ENCODE data around the gene TCHHL1. TPM values are rescaled to one million over a fixed set of nuclear protein-coding genes. Genes with fewer than 3 reads are reported as not detected.

The TCHHL1 gene
- total and polyA plus RNA-seq, 2 of the 8 experiments (the other 6 are each of a cell fraction or from before 2014, with no cell fraction given), result not detected

- no peak overlapping the region for H2BK12ac ChIP-seq (ENCODE audit: low read depth, low read length)
- no peak for FAIRE-seq
- H2AFZ ChIP-seq (ENCODE audit: low read length), result no peak overlapping the region
- H4K5ac ChIP-seq (ENCODE audit: insufficient read length, low read depth, low read length), result no peak overlapping the region
- H3K4me2 ChIP-seq (ENCODE audit: insufficient read depth in 1 of 2, low read depth in 2 of 2, low read length in 2 of 2), result peak overlapping the region; percentile 27 to 35; a peak in 3 of 4 replicates
- H3K4ac ChIP-seq (replicated peaks; ENCODE audit: insufficient read length, low read depth, low read length), result no peak overlapping the region
- no peak overlapping the region for H3K14ac ChIP-seq (ENCODE audit: insufficient read length)
- no peaks in the 10 kb centered on the region; the same call in 1 of the 2 replicates for H3K23me2 ChIP-seq (ENCODE audit: low read depth, low read length)
- H3K56ac ChIP-seq (replicated peaks; ENCODE audit: insufficient read length, low read depth, low read length), result no peak overlapping the region
- H4K91ac ChIP-seq (replicated peaks; ENCODE audit: insufficient read length, low read length), result no peak overlapping the region
- H3K4me3 ChIP-seq (ENCODE audit: extremely low read depth in 1 of 4, insufficient read depth in 2 of 4, low read depth in 3 of 4, low read length in 4 of 4), result peak overlapping the region in 1 of 4 experiments; percentile 21; a peak in 4 of 8 replicates
- peaks cover 14 to 19% (median 17%) of the 10 kb centered on the region in 4 experiments; a peak in 6 of 7 replicates for H3K4me1 ChIP-seq (replicated peaks in 1 of 4; ENCODE audit: control insufficient read depth in 3 of 4, insufficient read depth in 4 of 4, low read length in 3 of 4)
- TF ChIP-seq TAF7 (optimal IDR thresholded peaks at IDR 0.05; ENCODE audit: borderline replicate concordance, low read depth, low read length), result no peak
- TF ChIP-seq TCF12 (IDR thresholded peaks at IDR 0.05; ENCODE audit: low read depth, low read length), result 0 out of 2 replicates have a peak, but pooled peaks have one; percentile 45
- H3K9ac ChIP-seq (replicated peaks in 1 of 4; ENCODE audit: extremely low read depth in 1 of 4, low read depth in 3 of 4, low read length in 3 of 4), result no peak overlapping the region
- H3K23ac ChIP-seq (ENCODE audit: insufficient read length), result no peak overlapping the region
- no peak overlapping the region for H2BK15ac ChIP-seq (ENCODE audit: low read length)
- no peak for DNase-seq (ENCODE audit: low read depth in 1 of 2, low spot score in 2 of 2)
- 1% methylated on average over 5 of the region's 5 CpGs; no CpG with 5 or more reads in 1 of the 2 experiments for WGBS, 2 experiments (ENCODE audit: extremely low coverage in 1 of 2, insufficient coverage in 1 of 2, insufficient read length in 1 of 2, insufficient replicate concordance in 2 of 2, low coverage in 1 of 2, low lambda C conversion rate in 2 of 2, missing lambda C conversion rate in 1 of 2)
- H2BK120ac ChIP-seq (replicated peaks; ENCODE audit: low read depth, low read length), result no peak overlapping the region
- H4K20me1 ChIP-seq (replicated peaks in 1 of 2; ENCODE audit: control insufficient read depth in 1 of 2, insufficient read depth in 2 of 2, low read length in 2 of 2), result no peaks in the 10 kb centered on the region
- ChIA-PET POLR2A (ENCODE audit: partially characterized antibody) (interaction anchor here (1.0 to 1.7 kb wide), 2 partner anchors 9 to 116 kb away, joined by 3 to 4 read pairs; no protein-coding TSS in a partner anchor), CTCF (ENCODE audit: partially characterized antibody) (interaction anchor here (1.6 to 2.3 kb wide), 3 partner anchors 9 to 43 kb away, joined by 5 to 9 read pairs (median 5); no protein-coding TSS in a partner anchor)
- H3K27ac ChIP-seq (ENCODE audit: low read depth, low read length), result no peak overlapping the region
- H3K79me1 ChIP-seq (ENCODE audit: low read depth, low read length), result no peaks in the 10 kb centered on the region
- H3K27me3 ChIP-seq (replicated peaks in 1 of 4; ENCODE audit: control insufficient read depth in 3 of 4, extremely low read depth in 1 of 4, insufficient read depth in 3 of 4, low read length in 3 of 4), result peaks cover 0 to 6% (median 0%) of the 10 kb centered on the region in 4 experiments; a peak in 2 of 7 replicates
- no peaks in the 10 kb centered on the region for H3K36me3 ChIP-seq (ENCODE audit: control insufficient read depth in 2 of 4, insufficient read depth in 4 of 4, low read length in 3 of 4)
- H2AK5ac ChIP-seq (ENCODE audit: low read depth, low read length), result no peak overlapping the region
- no peak overlapping the region for H3K18ac ChIP-seq (ENCODE audit: extremely low read depth, low read length)
- no peak overlapping the region for H2BK20ac ChIP-seq (ENCODE audit: low read length)
- H3K9me3 ChIP-seq (ENCODE audit: insufficient read depth in 2 of 2, low read depth in 1 of 2, low read length in 1 of 2), result no peaks in the 10 kb centered on the region
- H4K8ac ChIP-seq (ENCODE audit: extremely low read depth, insufficient read depth, low read length), result no peak overlapping the region
- H3K79me2 ChIP-seq (ENCODE audit: control insufficient read depth in 1 of 2, insufficient read depth in 2 of 2, low read length in 2 of 2), result no peaks in the 10 kb centered on the region
- H2BK5ac ChIP-seq (ENCODE audit: low read depth, low read length), result no peak overlapping the region
Observed at GRCh38 chr1:152043870-152044269, 45.0 kb downstream of the TCHHL1 start.
